GM18498 (cell line): ENCODE results near the gene VCP.

ENCODE experiments used
- ATAC-seq: cut with Tn5 transposase; IDR thresholded peaks from one replicate; pipeline ENCODE4 v1.9.1; 2021; ENCODE audit warnings: mild to moderate bottlenecking, moderate library complexity; ENCODE audit not compliant: unreplicated experiment

The VCP gene

DNA sequence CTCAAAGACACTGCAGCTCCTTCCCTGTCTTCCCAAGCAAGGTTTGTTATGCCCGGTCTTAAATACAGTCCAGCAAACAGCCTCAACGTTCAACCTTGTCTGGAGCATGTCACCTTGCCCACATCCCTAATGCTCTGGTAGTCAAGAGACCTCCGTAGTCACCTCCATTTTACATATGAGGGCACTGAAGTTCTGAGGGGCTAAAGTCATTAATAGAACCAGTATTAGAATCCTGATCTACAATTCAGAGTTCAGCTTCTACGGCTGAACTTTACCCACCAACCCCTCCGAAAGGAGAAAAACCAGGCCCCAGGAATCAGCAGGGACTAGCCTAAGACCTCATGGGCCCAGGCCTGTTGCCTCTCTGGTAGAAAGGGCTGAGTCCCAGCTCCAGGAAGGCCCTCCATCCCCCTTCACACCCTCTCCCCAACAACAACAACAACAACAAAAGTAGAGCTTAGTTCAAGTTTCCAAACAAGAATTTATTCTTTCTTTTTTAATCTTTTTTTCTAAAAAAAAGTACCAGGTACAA is 31.3 kb upstream of the VCP start:
- ATAC-seq, result no peak

GRCh38 chr9:35102769-35103659 is 30.6 kb upstream of the VCP start, which contains the start of gene STOML2:
STOML2 (minus strand) TSS chr9:35103131; CDS start chr9:35103094, 37 bp downstream.
- peak; percentile 93 for ATAC-seq

GRCh38 chr9:35102465-35102768 is 30.0 kb upstream of the VCP start:
- ATAC-seq, result no peak

GRCh38 chr9:35097573-35097972 is 25.1 kb upstream of the VCP start:
- no peak for ATAC-seq

GRCh38 chr9:35096035-35096849 is 23.8 kb upstream of the VCP start, which contains the start of gene PIGO:
PIGO (minus strand) TSS chr9:35096591; CDS start chr9:35095565, 1,026 bp downstream.
- peak; percentile 92 for ATAC-seq

- no peak for ATAC-seq
Measured at GRCh38 chr9:35091536-35091935, 19.1 kb upstream of the VCP start.

- no peak for ATAC-seq
Measured at GRCh38 chr9:35089434-35089833, 17.0 kb upstream of the VCP start.

DNA sequence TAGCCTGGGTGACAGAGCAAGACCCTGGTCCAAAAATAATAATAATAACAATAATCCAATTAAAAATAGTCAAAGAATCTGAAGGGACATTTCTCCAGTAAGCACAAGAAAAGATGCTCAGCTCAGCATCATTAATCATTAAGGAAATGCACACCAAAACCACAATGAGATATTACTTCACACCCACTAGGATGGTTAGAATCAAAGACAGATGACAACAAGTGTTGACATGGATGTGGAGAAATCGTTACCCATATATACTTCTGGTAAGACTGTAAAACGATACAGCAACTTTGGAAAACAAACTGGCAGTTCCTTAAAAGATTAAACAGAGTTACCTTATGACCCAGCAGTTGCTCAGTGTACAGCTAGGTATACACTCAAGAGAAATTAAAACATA is 12.7 kb upstream of the VCP start:
- ATAC-seq, result no peak

- ATAC-seq, result peak; percentile 92
Measured at GRCh38 chr9:35079426-35080341, 7.3 kb upstream of the VCP start, which contains the start of gene FANCG. FANCG (minus strand) TSS chr9:35079942; CDS start chr9:35079524, 418 bp downstream.

DNA sequence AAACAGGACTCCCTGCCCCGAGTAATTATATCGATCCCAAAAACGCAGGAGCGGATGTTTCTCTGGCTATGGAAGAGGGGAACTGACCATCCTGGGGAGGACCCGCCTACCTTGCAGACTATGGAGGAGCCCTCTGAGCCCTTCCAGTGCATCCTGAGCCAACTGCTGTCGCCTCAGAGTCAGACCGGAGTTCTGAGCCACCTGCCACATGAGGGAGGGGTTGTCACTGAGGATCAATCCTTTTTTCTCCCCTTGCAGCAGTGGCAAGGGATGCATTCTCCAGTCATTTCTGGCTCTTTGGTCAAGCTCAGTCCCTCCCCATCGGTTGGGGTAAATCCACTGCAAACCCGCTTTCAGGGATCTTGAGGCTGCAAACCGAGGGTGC is 6.6 kb upstream of the VCP start:
- ATAC-seq, result no peak

DNA sequence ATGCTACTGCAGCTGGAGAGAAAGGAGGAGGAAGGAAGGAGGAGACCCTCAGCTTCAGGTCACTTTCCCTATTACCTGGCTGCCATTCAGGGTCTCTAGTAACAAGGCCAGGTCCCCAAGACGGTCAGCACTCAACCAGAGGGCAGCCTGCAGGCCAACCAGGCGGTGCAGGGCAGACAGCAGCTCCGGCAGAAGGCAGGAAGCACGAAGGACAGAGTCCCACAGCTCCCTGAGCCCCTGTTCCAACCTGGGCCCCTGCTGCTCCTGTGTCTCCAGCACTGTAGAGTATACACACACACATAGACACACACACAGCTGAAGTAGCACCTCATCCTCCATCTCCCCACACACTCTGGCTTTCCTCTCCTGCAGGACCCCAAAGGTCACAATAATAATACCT is 5.6 kb upstream of the VCP start:
- ATAC-seq, result no peak

GRCh38 chr9:35076848-35077247 is 4.4 kb upstream of the VCP start:
- no peak for ATAC-seq

DNA sequence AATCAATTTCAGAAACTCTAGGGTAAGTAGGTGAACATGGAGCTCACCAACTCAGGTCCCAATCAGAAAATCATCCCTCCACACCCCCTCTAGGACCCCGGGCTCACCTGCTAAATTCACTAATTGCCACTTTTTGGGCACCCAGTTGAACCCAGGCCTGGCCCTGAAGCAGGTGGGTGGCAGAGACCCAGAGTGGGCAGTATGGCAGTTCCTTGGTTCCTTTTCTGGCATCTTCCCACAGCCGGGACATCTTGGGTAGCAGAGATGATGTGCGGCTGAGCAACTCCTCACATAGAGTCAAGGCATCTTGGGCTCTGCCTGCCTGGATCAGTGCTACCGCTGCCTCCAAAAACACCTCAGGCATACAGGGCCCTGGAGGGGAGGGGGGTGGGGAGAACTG is 2.9 kb upstream of the VCP start:
- ATAC-seq, result no peak

GRCh38 chr9:35074791-35075190 is 2.4 kb upstream of the VCP start:
- no peak for ATAC-seq

- no peak for ATAC-seq
Measured at GRCh38 chr9:35074141-35074540, 1.7 kb upstream of the VCP start.

- ATAC-seq, result no peak
Measured at GRCh38 chr9:35073279-35073612, 821 bp upstream of the VCP start.

GRCh38 chr9:35071814-35072460 is 488 bp downstream of the VCP start:
- ATAC-seq, result peak; percentile 56

DNA sequence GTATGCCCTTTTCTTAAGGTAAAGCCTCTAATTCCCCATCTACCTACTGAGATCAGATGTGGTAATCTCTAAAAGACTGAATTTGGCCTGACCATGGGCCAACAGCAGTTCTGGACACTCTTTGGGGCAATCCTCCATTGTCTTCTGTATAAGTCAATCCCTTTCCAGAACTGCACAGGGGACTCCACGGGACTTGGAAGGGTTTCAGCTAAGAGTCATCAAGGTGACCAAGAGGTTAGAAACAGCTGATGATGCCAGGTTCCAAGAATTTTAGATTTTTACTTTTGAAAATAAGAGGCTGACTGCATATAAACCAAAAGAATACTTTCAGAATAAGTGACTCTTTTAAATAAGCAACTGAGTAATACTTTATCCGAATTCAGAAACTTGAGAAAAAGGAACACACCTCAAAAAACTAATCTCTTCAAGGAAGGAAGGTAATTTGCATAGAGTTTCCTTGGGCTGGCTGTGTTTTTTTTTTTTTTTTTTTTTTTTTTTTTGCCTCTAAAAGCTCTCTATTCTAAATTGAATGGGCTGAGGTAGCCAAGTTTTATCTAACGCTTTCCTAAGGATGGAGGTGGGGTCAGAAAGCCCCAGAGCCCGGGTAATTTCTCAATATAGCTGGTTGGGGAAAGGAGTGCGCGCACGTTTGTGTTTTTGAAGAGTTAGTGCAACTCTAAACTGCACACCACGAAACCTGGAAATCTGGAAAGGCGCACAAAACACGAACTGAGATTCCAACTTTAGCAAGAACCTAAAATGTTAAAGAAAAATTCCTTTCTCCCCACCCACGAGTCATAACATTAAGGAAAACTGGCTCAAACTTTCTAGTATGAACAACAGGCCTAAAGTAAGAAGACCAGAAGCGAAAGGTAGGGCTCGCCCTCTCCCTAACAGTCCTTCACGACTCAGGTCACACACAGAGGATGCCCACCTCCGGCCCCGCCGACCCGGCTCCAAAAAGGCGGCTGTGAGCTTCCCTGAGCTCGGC is 1.3 kb downstream of the VCP start:
- ATAC-seq, result no peak

DNA sequence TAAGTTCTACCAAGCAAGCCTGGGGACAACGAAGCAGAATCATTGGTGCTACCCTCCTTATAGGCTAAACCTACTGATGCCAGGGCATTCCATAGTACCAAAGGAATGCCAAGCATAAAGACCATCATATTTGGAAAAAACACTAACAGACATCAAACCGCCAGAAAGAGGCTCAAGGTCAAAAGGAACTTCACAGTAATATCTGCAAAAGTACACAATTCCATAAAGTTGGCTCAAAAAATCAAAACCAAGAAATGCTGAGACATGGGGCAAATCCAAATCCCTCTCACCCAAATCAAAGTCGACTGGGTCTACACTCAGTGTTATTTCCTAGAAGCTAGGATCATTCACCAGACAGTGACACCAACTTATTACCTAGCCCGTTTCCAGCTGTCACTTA is 3.4 kb downstream of the VCP start:
- no peak for ATAC-seq
